CD8-positive, alpha-beta memory T cell (primary cell): ENCODE results near the gene SMCO1. TPM values are rescaled to one million over a fixed set of nuclear protein-coding genes. Genes with fewer than 3 reads are reported as not detected.
A peak's percentile ranks its signal among the peaks of the same experiment; 100 is the strongest.

Experiments used
- CTCF ChIA-PET: fragments of 350-600 bp; sonication (Branson Sonifier 250); formaldehyde crosslinking; loops from one replicate; lab custom pipeline; 2021; ENCODE audit warnings: antibody characterized with exemption; lab: Charles Lee
- POLR2A ChIA-PET: fragments of 350-600 bp; sonication (Branson Sonifier 250); formaldehyde crosslinking; loops from one replicate; lab custom pipeline; 2021; ENCODE audit warnings: antibody characterized with exemption; lab: Charles Lee
- DNase-seq, 5 donors: peaks; one replicate each; pipeline versions ENCODE4 v3.0.0 to v3.0.0-alpha.2; 2020 to 2022; ENCODE audit warnings: mixed read lengths in 1 of 5
- H3K27ac ChIP-seq: one replicate; pipeline ENCODE4 v1.7.0; 2013; ENCODE audit warnings: low read depth, mild to moderate bottlenecking, low read length, moderate library complexity
- H3K27me3 ChIP-seq: 2 replicates; pipeline ENCODE4 v1.7.0; 2013; ENCODE audit warnings: low read length, mild to moderate bottlenecking; ENCODE audit not compliant: insufficient read depth, poor library complexity, severe bottlenecking
- H3K36me3 ChIP-seq: 2 replicates; pipeline ENCODE4 v1.7.0; 2013; ENCODE audit warnings: mild to moderate bottlenecking, low read length, moderate library complexity; ENCODE audit not compliant: insufficient read depth
- H3K4me1 ChIP-seq: 2 replicates; pipeline ENCODE4 v1.7.0; 2013; ENCODE audit warnings: mild to moderate bottlenecking, low read length, moderate library complexity; ENCODE audit not compliant: insufficient read depth
- H3K4me3 ChIP-seq: 2 replicates; pipeline ENCODE4 v1.7.0; 2013; ENCODE audit warnings: mild to moderate bottlenecking, low read length
- H3K9me3 ChIP-seq: 2 replicates; pipeline ENCODE4 v1.7.0; 2013; ENCODE audit warnings: mild to moderate bottlenecking, low read length
- H3K27ac Mint-ChIP-seq, 8 donors: one replicate each; pipeline ENCODE4 v1.8.0; 2020 to 2021; ENCODE audit warnings: mixed read lengths in 8 of 8, mild to moderate bottlenecking in 6 of 8, inconsistent platforms in 3 of 8, moderate library complexity in 3 of 8
- H3K27me3 Mint-ChIP-seq, 2 donors: one replicate each; pipeline ENCODE4 v1.8.0; 2020 to 2021; ENCODE audit warnings: mixed read lengths in 2 of 2, mild to moderate bottlenecking in 1 of 2, moderate library complexity in 1 of 2
- H3K36me3 Mint-ChIP-seq, 3 donors: one replicate each; pipeline ENCODE4 v1.8.0; 2020 to 2021; ENCODE audit warnings: mixed read lengths in 3 of 3, inconsistent platforms in 1 of 3, mild to moderate bottlenecking in 1 of 3
- H3K4me1 Mint-ChIP-seq, 3 donors: one replicate each; pipeline ENCODE4 v1.8.0; 2020 to 2021; ENCODE audit warnings: mixed read lengths in 3 of 3, inconsistent platforms in 1 of 3, mild to moderate bottlenecking in 1 of 3
- H3K4me3 Mint-ChIP-seq, 7 donors: one replicate each; pipeline ENCODE4 v1.8.0; 2020 to 2021; ENCODE audit warnings: mixed read lengths in 7 of 7, mild to moderate bottlenecking in 6 of 7, moderate library complexity in 4 of 7, inconsistent platforms in 2 of 7
- H3K9me3 Mint-ChIP-seq, 5 donors: one replicate each; pipeline ENCODE4 v1.8.0; 2020 to 2022; ENCODE audit warnings: mixed read lengths in 5 of 5, mild to moderate bottlenecking in 3 of 5, moderate library complexity in 2 of 5, inconsistent platforms in 1 of 5
- polyA plus RNA-seq: library from polyadenylated mRNA; unstranded; fragments of 300-500 nt; fragmentation: Illumina TruSeq; gene quantifications from one replicate; pipeline ENCODE4 v1.2.3, GENCODE V29; 2021
- total RNA-seq, 2 experiments: library from RNA; stranded (reverse); gene quantifications; one replicate each; pipeline ENCODE4 v1.2.3, GENCODE V29; 2021

SMCO1 gene
- total and polyA plus RNA-seq, 3 experiments from 2014 or later: not detected

DNA sequence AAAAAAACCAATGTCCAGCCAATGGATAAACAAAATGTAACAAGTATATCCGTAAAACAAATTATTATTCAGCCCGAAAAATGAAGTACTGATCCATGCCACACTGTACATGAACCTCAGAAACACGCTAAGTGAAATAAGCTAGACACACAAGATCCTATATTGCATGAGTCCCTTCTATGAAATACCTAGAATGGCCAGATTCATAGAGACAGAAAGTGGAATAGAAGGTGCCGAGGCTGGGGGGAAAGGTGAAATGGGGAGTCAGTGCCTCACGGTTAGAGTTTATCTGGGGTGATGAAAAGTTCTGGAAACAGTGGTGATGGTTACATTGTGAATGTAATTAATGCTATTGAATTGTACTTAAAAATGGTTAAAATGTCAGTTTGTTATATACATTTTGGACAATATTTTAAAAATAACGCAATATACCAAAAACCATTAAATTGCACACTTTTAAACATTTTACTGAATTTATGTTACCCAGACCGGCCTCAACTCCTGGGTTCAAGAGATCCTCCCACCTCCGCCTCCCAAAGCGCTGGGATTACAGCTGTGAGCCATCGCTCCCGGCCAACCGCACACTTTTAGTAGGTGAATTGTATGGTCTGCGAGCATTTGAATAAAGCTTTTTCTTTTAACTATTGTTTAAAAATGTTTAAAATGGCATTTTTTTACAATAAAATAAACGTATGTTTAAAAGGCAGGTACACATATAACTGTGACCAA lies 13.7 kb downstream of the SMCO1 start:
- H3K9me3 ChIP-seq: no peaks in the 10 kb centered on the region
- peak overlapping the region; percentile 86 for H3K4me3 ChIP-seq
- H3K27me3 ChIP-seq: no peaks in the 10 kb centered on the region
- ChIA-PET POLR2A (interaction anchor here (0.7 to 1.0 kb wide), 5 partner anchors 12 to 366 kb away, joined by 3 to 8 read pairs (median 5); partner anchors contain the start of genes DYNLT2B and SENP5), CTCF (interaction anchor here (1.0 to 1.1 kb wide), 3 partner anchors 15 to 108 kb away, joined by 3 to 4 read pairs (median 3); partner anchors contain the start of genes FBXO45 and WDR53)
- Mint-ChIP-seq H3K9me3 (peaks cover 0 to 4% (median 0%) of the 10 kb centered on the region in 5 donors), H3K27me3 (no peaks in the 10 kb centered on the region), H3K36me3 (peaks cover 0 to 50% (median 6%) of the 10 kb centered on the region in 3 donors), H3K4me3 (peak overlapping the region; percentile 96 to 100 (median 99)), H3K4me1 (peaks cover 43 to 62% (median 44%) of the 10 kb centered on the region in 3 donors), H3K27ac (peak overlapping the region in 7 of 8 donors; percentile 25 to 92 (median 80))
- peak overlapping the region; percentile 89 for H3K27ac ChIP-seq
- no peaks in the 10 kb centered on the region for H3K36me3 ChIP-seq
- peaks cover 28% of the 10 kb centered on the region for H3K4me1 ChIP-seq
- no peak for DNase-seq

DNA sequence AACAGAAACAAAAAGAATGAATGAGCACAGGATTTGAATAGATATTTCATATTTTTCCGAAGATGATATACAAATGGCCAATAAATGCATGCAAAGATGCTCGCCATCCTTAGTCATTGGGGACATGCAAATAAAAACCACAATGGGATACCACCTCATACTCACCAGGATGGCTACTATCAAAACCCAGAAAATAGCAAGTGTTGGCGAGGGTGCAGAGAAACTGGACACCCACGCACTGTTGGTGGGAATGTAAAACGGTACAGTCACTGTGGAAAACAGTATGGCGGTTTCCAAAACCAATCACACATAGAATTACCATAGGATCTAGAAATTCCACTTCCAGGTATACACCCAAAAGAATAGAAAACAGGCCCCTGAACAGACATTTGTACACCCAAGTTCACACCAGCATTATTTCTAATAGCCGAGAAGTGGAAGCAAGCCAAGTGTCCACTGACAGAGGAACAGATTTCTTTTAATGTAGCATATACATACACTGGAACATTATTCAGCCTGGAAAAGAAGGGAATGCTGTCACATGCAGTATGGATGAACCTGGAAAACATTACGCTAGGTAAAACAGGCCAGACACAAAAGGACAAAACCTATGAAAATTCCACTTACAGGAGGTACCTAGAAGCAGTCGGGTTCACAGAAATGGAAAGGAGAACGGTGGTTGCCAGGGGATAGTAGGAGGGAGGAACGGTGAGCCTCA lies 15.2 kb downstream of the SMCO1 start:
- no peak for DNase-seq
- Histone ChIP-seq H3K27me3 (no peaks in the 10 kb centered on the region), H3K4me1 (peaks cover 28% of the 10 kb centered on the region), H3K9me3 (no peaks in the 10 kb centered on the region), H3K4me3 (peak overlapping the region; percentile 77), H3K36me3 (no peaks in the 10 kb centered on the region), H3K27ac (peak overlapping the region; percentile 82)
- ChIA-PET POLR2A (no interaction called here), CTCF (no interaction called here)
- H3K9me3 Mint-ChIP-seq: no peaks in the 10 kb centered on the region
- H3K4me3 Mint-ChIP-seq: peak overlapping the region; percentile 96 to 100 (median 99)
- peaks cover 54 to 76% (median 56%) of the 10 kb centered on the region in 3 donors for H3K4me1 Mint-ChIP-seq
- no peaks in the 10 kb centered on the region for H3K27me3 Mint-ChIP-seq
- peaks cover 0 to 63% (median 8%) of the 10 kb centered on the region in 3 donors for H3K36me3 Mint-ChIP-seq
- peak overlapping the region in 7 of 8 donors; percentile 26 to 87 (median 69) for H3K27ac Mint-ChIP-seq

DNA sequence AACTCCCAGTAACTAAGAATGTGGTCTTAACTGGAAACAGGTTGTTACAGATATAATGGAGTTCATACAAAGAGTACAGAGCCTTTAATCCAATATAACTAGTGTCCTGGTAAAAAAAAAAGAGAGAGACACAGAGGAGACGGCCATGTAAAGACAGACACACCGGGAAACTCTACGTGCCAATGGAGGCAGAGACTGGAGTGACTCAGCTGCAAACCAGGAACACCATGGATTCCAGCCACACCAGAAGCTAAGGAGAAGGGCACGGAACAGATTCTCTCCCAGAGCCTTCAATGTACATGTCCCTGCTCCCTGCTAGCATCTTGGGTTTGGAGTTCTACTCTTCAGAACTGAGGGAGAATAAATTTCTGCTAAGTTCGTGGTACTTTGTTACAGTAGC lies 16.1 kb downstream of the SMCO1 start:
- ChIA-PET POLR2A (no interaction called here), CTCF (no interaction called here)
- peaks cover 28% of the 10 kb centered on the region for H3K4me1 ChIP-seq
- peak overlapping the region; percentile 82 for H3K27ac ChIP-seq
- no peak overlapping the region for H3K4me3 ChIP-seq
- H3K4me3 Mint-ChIP-seq: peak overlapping the region; percentile 96 to 100 (median 99)
- DNase-seq: no peak
- H3K9me3 ChIP-seq: no peaks in the 10 kb centered on the region
- H3K27me3 ChIP-seq: no peaks in the 10 kb centered on the region
- H3K9me3 Mint-ChIP-seq: no peaks in the 10 kb centered on the region
- peaks cover 53 to 76% (median 59%) of the 10 kb centered on the region in 3 donors for H3K4me1 Mint-ChIP-seq
- H3K27ac Mint-ChIP-seq: peak overlapping the region in 2 of 8 donors; percentile 23 to 69
- H3K36me3 ChIP-seq: peaks cover 5% of the 10 kb centered on the region
- H3K36me3 Mint-ChIP-seq: peaks cover 0 to 69% (median 8%) of the 10 kb centered on the region in 3 donors
- H3K27me3 Mint-ChIP-seq: no peaks in the 10 kb centered on the region

DNA sequence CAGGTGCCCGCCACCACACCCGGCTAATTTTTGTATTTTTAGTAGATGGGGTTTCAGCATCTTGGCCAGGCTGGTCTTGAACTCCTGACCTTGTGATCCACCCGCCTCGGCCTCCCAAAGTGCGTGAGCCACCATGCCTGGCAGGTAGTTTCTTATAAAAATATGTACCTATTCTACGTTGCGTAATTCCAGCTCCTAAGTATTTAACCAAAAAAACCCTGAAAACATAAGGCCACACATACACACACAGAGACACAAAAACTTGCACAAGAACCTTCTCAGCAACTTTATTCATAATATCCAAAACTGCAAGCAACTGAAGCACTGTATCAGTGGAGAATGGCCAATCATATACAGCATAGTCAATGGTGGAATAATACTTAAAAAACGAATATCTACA lies 16.8 kb downstream of the SMCO1 start:
- peaks cover 28% of the 10 kb centered on the region for H3K4me1 ChIP-seq
- no peaks in the 10 kb centered on the region for H3K27me3 ChIP-seq
- H3K4me1 Mint-ChIP-seq: peaks cover 53 to 75% (median 62%) of the 10 kb centered on the region in 3 donors
- no peak for DNase-seq
- H3K36me3 ChIP-seq: peaks cover 5% of the 10 kb centered on the region
- H3K4me3 ChIP-seq: no peak overlapping the region
- no peaks in the 10 kb centered on the region for H3K9me3 ChIP-seq
- H3K4me3 Mint-ChIP-seq: peak overlapping the region in 5 of 7 donors; percentile 10 to 100 (median 47)
- H3K27ac ChIP-seq: no peak overlapping the region
- ChIA-PET POLR2A (no interaction called here), CTCF (no interaction called here)
- H3K36me3 Mint-ChIP-seq: peaks cover 0 to 68% (median 8%) of the 10 kb centered on the region in 3 donors
- no peaks in the 10 kb centered on the region for H3K9me3 Mint-ChIP-seq
- H3K27ac Mint-ChIP-seq: peak overlapping the region in 1 of 8 donors; percentile 22
- H3K27me3 Mint-ChIP-seq: no peaks in the 10 kb centered on the region

DNA sequence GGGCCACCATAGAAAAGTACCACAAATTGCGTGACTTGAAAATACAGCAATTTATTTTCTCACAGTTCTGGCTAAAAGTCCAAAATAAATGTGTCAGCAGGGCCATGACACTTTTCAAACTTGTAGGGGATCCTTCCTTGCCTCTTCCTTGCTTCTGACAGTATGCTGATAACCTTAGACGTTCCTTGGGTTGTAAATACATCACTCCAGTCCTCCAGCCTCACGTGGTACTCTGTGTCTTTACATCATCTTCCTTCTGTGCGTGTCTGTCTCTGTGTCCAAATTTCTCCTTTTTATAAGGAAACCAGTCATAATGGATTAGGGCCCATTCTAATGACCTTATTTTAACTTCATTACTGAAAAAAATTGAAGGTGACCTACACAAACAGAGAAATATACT lies 19.0 kb downstream of the SMCO1 start:
- peaks cover 52 to 80% (median 75%) of the 10 kb centered on the region in 3 donors for H3K4me1 Mint-ChIP-seq
- no peaks in the 10 kb centered on the region for H3K27me3 ChIP-seq

DNA sequence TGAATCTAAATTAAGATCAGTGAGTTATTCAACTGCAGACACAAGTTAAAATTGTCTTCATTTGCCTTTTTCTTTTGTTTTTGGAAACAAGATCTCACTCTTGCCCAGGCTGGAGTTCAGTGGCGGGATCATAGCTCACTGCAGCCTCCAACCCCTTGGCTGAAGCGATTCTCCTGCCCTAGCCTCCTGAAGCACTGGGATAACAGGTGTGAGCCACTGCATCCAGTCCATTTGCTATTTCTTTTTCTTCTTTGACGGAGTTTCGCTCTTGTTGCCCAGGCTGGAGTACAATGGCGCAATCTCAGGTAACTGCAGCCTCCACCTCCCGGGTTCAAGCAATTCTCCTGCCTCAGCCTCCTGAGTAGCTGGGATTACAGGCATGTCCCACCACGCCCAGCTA lies 21.9 kb downstream of the SMCO1 start:
- no peaks in the 10 kb centered on the region for H3K9me3 ChIP-seq
- H3K27me3 ChIP-seq: no peaks in the 10 kb centered on the region
- H3K4me1 ChIP-seq: peaks cover under 1% of the 10 kb centered on the region
- Mint-ChIP-seq H3K4me3 (no peak overlapping the region), H3K9me3 (no peaks in the 10 kb centered on the region), H3K27me3 (no peaks in the 10 kb centered on the region), H3K27ac (peak overlapping the region in 2 of 8 donors; percentile 22 to 43), H3K4me1 (peaks cover 39 to 72% (median 65%) of the 10 kb centered on the region in 3 donors), H3K36me3 (peaks cover 0 to 55% (median 10%) of the 10 kb centered on the region in 3 donors)
- no peak overlapping the region for H3K27ac ChIP-seq
- no peak overlapping the region for H3K4me3 ChIP-seq
- DNase-seq: no peak
- POLR2A ChIA-PET: no interaction called here
- peaks cover 12% of the 10 kb centered on the region for H3K36me3 ChIP-seq
- CTCF ChIA-PET: no interaction called here

More for the DNA sequence above, 19.0 kb downstream of the SMCO1 start:
- H3K4me3 ChIP-seq: no peak overlapping the region
- peaks cover 0 to 62% (median 10%) of the 10 kb centered on the region in 3 donors for H3K36me3 Mint-ChIP-seq
- H3K36me3 ChIP-seq: peaks cover 5% of the 10 kb centered on the region
- CTCF ChIA-PET: interaction anchor here (0.8 kb wide), 1 partner anchor 71 kb away, joined by 3 read pairs; no protein-coding TSS in a partner anchor
- no peak overlapping the region for H3K4me3 Mint-ChIP-seq
- H3K27ac Mint-ChIP-seq: peak overlapping the region in 4 of 8 donors; percentile 35 to 77 (median 54)
- peaks cover 23% of the 10 kb centered on the region for H3K4me1 ChIP-seq
- H3K9me3 ChIP-seq: no peaks in the 10 kb centered on the region
- no peak overlapping the region for H3K27ac ChIP-seq
- H3K9me3 Mint-ChIP-seq: no peaks in the 10 kb centered on the region
- POLR2A ChIA-PET: no interaction called here
- no peaks in the 10 kb centered on the region for H3K27me3 Mint-ChIP-seq
- DNase-seq: no peak

DNA sequence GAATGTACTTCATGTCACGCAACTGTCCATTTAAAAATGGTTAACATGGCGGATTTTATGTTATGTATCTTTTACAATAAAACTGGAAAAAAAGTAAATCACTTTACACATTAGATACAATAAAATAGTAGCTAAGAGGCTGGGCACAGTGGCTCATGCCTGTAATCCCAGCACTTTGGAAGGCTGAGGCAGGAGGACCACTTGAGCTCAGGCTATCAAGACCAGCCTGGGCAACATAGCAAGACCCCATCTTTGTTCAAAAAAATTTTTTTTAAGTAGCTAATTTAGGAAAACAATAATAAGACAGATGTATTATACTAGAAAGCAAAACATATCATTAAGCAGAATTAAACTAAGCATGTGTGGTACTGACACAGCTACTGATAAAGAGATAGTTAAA lies 23.1 kb downstream of the SMCO1 start:
- Histone ChIP-seq H3K36me3 (peaks cover 21% of the 10 kb centered on the region), H3K9me3 (no peaks in the 10 kb centered on the region), H3K4me1 (no peaks in the 10 kb centered on the region), H3K27ac (no peak overlapping the region), H3K27me3 (no peaks in the 10 kb centered on the region), H3K4me3 (no peak overlapping the region)
- no peak for DNase-seq
- no peak overlapping the region for H3K27ac Mint-ChIP-seq
- peaks cover 4 to 57% (median 14%) of the 10 kb centered on the region in 3 donors for H3K36me3 Mint-ChIP-seq
- no peaks in the 10 kb centered on the region for H3K9me3 Mint-ChIP-seq
- H3K4me3 Mint-ChIP-seq: no peak overlapping the region
- H3K4me1 Mint-ChIP-seq: peaks cover 35 to 71% (median 53%) of the 10 kb centered on the region in 3 donors
- H3K27me3 Mint-ChIP-seq: peaks cover 0 to 2% of the 10 kb centered on the region in 2 donors
- CTCF ChIA-PET: interaction anchor here (0.9 kb wide), 1 partner anchor 117 kb away, joined by 3 read pairs; no protein-coding TSS in a partner anchor
- POLR2A ChIA-PET: no interaction called here
